Neural cell (in vitro differentiated cells): Measurements from ENCODE around the gene DOP1A. TPM values are rescaled to one million over a fixed set of nuclear protein-coding genes. Genes with fewer than 3 reads are reported as not detected.
A peak's percentile ranks its signal among the peaks of the same experiment; 100 is the strongest.

Experiments
- H2AFZ ChIP-seq: fragments of 200-600, 300-800 bp; sonication (generic), shearing (Covaris generic); 2 replicates; pipeline ENCODE4 v1.6.0; 2014; ENCODE audit warnings: low read depth, mild to moderate bottlenecking, antibody characterized with exemption, low read length, moderate library complexity
- H3F3A ChIP-seq: fragments of 200-600 bp; shearing (Covaris generic); 2 replicates; pipeline ENCODE4 v1.6.1; 2016; ENCODE audit warnings: mild to moderate bottlenecking, moderate library complexity, mixed read lengths, antibody characterized with exemption, low read length; ENCODE audit not compliant: insufficient read depth, poor library complexity, severe bottlenecking
- H3K27ac ChIP-seq: fragments of 200-600, 300-800 bp; sonication (generic), shearing (Covaris generic); 2 replicates; pipeline ENCODE4 v1.5.1; 2014; ENCODE audit warnings: mild to moderate bottlenecking, low read length, moderate library complexity
- H3K27me3 ChIP-seq: fragments of 300-800, 200-600 bp; sonication (generic), shearing (Covaris generic); 2 replicates; pipeline ENCODE4 v1.6.0; 2014; ENCODE audit warnings: mild to moderate bottlenecking, low read depth, low read length, moderate library complexity; ENCODE audit not compliant: insufficient read depth
- H3K36me3 ChIP-seq: fragments of 300-800, 200-600 bp; sonication (generic), shearing (Covaris generic); 2 replicates; pipeline ENCODE4 v1.5.1; 2014; ENCODE audit warnings: mild to moderate bottlenecking, antibody characterized with exemption, low read length, moderate library complexity; ENCODE audit not compliant: insufficient read depth
- H3K4me2 ChIP-seq: fragments of 300-800, 200-600 bp; sonication (generic), shearing (Covaris generic); 2 replicates; pipeline ENCODE4 v1.6.0; 2014; ENCODE audit warnings: mild to moderate bottlenecking, low read length
- H3K4me3 ChIP-seq: fragments of 300-800, 200-600 bp; sonication (generic), shearing (Covaris generic); 2 replicates; pipeline ENCODE4 v1.5.1; 2014; ENCODE audit warnings: mild to moderate bottlenecking, low read length, moderate library complexity
- H3K79me2 ChIP-seq: fragments of 200-600 bp; shearing (Covaris generic); replicated peaks from 2 replicates; pipeline ENCODE4 v1.6.0; 2014; ENCODE audit warnings: mild to moderate bottlenecking, low read length, moderate library complexity; ENCODE audit not compliant: insufficient read depth
- H3K9ac ChIP-seq: fragments of 300-800, 200-600 bp; sonication (generic), shearing (Covaris generic); 2 replicates; pipeline ENCODE4 v1.6.1; 2016; ENCODE audit warnings: mild to moderate bottlenecking, low read length, mixed read lengths
- H3K9me2 ChIP-seq: fragments of 200-600 bp; shearing (Covaris generic); 2 replicates; pipeline ENCODE4 v1.6.1; 2016; ENCODE audit warnings: mild to moderate bottlenecking, low read length, mixed read lengths; ENCODE audit not compliant: insufficient read depth
- H3K9me3 ChIP-seq: fragments of 200-600, 300-800 bp; sonication (generic), shearing (Covaris generic); 2 replicates; pipeline ENCODE4 v1.6.1; 2016; ENCODE audit warnings: mild to moderate bottlenecking, mixed run types, low read length, moderate library complexity, mixed read lengths
- H4K20me1 ChIP-seq: fragments of 200-600 bp; shearing (Covaris generic); 2 replicates; pipeline ENCODE4 v1.6.1; 2016; ENCODE audit warnings: mild to moderate bottlenecking, mixed run types; ENCODE audit not compliant: insufficient read depth
- EP300 ChIP-seq: fragments of 450-650 bp; conservative IDR thresholded peaks from 2 replicates; pipeline ENCODE4 v1.6.1; 2014; ENCODE audit warnings: antibody characterized with exemption, mild to moderate bottlenecking, moderate library complexity; ENCODE audit not compliant: poor library complexity, severe bottlenecking
- EZH2 ChIP-seq: fragments of 200-600, 300-800 bp; shearing (Covaris generic), sonication (generic); IDR thresholded peaks from 2 replicates; pipeline ENCODE4 v1.6.1; 2014; ENCODE audit warnings: antibody characterized with exemption, low read length, borderline replicate concordance, mild to moderate bottlenecking; ENCODE audit not compliant: insufficient read depth, poor library complexity, severe bottlenecking
- MXI1 ChIP-seq: fragments of 450-650 bp; conservative IDR thresholded peaks from 2 replicates; pipeline ENCODE4 v1.6.1; 2014; ENCODE audit warnings: antibody characterized with exemption, mild to moderate bottlenecking; ENCODE audit not compliant: poor library complexity, severe bottlenecking
- POLR2AphosphoS5 ChIP-seq: IDR thresholded peaks from 2 replicates; pipeline ENCODE4 v1.6.1; 2012
- RAD21 ChIP-seq: fragments of 450-650 bp; conservative IDR thresholded peaks from 2 replicates; pipeline ENCODE4 v1.6.1; 2014; ENCODE audit warnings: antibody characterized with exemption, mild to moderate bottlenecking, moderate library complexity
- SMC3 ChIP-seq: fragments of 450-650 bp; conservative IDR thresholded peaks from 2 replicates; pipeline ENCODE4 v1.6.1; 2014; ENCODE audit warnings: antibody characterized with exemption, mild to moderate bottlenecking, moderate library complexity; ENCODE audit not compliant: poor library complexity
- TAF1 ChIP-seq: IDR thresholded peaks from 2 replicates; pipeline ENCODE4 v1.6.1; 2012; ENCODE audit warnings: low read depth
- polyA plus RNA-seq: library from polyadenylated mRNA; depleted of rRNA; stranded (reverse); fragments of >200 nt; gene quantifications from 2 replicates; pipeline ENCODE4 v1.2.3, GENCODE V29; 2014
- TF ChIP-seq, protein P1 (sequence below): IDR thresholded peaks from 2 replicates; pipeline ENCODE4 v1.6.1; 2012; ENCODE audit warnings: borderline replicate concordance
- TF ChIP-seq, protein P2 (sequence below): fragments of 450-650 bp; IDR thresholded peaks from 2 replicates; pipeline ENCODE4 v1.5.1; 2014; ENCODE audit warnings: antibody characterized with exemption, mild to moderate bottlenecking, moderate library complexity; ENCODE audit not compliant: poor library complexity, severe bottlenecking

Gene DOP1A
- polyA plus RNA-seq, 1 donor from 2014 or later, result 97.6 TPM

DNA sequence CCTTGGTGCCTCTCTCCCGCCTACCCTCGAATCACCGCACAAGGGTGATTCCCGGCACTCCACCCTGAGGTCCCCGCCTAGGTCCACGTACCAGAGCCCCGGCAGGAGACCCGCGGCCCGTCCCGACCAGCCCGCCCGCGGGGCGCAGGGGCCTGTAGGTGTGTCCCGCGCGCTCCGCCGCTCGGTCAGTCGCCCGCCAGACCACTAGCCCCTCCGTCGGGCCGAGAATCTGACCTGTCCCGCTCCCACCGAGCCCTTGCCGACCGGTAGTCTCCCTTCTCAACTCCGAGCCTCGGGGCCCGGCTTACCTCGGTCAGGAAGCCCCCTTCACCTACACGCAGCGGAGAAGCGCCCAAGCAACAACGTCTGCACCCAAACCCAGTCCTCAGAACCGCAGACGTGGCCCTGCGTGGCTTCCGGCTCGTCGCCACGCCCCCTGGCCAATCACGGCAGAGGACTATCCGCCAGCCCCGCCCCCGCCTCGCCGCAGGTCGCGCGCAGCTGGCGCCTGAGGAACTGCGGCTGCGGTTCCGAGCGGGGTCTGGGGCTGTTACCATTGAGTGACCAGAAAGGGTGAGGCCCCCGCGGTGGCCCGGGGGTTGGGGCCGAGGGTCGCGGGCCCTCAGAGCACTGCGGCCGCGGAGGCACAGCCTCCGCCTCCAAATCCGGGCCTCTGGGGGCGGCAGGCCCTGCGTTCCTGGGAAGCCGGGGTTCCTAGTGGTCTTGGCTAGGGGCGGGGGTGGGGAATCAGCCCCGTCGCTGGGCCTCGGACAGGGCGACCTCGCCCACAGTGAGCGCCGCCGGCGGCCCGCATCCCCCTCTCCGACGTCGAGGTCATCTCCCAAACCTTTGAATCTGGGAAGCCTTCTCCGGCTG, 125.6 kb downstream of the DOP1A start, which contains the start of the genes PGM3 and RWDD2A:
Gene PGM3 (minus strand): TSS at position 395 of the 876 bp plus-strand sequence. CDS start 2,253 bp downstream, outside the sequence.
Gene RWDD2A (plus strand): TSS at position 487 of the 876 bp plus-strand sequence. CDS start 1,095 bp downstream, outside the sequence.
- H3K9ac ChIP-seq, result peak within 1 kb of the TSS; percentile 73
- H3K4me2 ChIP-seq, result peak within 1 kb of the TSS; percentile 97
- H3K9me2 ChIP-seq, result no peaks in the 10 kb centered on the region
- no peaks in the 10 kb centered on the region for H3F3A ChIP-seq
- peak within 1 kb of the TSS; percentile 92 for H3K4me3 ChIP-seq
- H3K27ac ChIP-seq, result peak within 1 kb of the TSS; percentile 54
- H3K9me3 ChIP-seq, result no peaks in the 10 kb centered on the region
- peak; percentile 31 for TF ChIP-seq EP300
- TF ChIP-seq SMC3, result no peak
- TF ChIP-seq POLR2AphosphoS5, result peak; percentile 82
- TF ChIP-seq, protein P1, sequence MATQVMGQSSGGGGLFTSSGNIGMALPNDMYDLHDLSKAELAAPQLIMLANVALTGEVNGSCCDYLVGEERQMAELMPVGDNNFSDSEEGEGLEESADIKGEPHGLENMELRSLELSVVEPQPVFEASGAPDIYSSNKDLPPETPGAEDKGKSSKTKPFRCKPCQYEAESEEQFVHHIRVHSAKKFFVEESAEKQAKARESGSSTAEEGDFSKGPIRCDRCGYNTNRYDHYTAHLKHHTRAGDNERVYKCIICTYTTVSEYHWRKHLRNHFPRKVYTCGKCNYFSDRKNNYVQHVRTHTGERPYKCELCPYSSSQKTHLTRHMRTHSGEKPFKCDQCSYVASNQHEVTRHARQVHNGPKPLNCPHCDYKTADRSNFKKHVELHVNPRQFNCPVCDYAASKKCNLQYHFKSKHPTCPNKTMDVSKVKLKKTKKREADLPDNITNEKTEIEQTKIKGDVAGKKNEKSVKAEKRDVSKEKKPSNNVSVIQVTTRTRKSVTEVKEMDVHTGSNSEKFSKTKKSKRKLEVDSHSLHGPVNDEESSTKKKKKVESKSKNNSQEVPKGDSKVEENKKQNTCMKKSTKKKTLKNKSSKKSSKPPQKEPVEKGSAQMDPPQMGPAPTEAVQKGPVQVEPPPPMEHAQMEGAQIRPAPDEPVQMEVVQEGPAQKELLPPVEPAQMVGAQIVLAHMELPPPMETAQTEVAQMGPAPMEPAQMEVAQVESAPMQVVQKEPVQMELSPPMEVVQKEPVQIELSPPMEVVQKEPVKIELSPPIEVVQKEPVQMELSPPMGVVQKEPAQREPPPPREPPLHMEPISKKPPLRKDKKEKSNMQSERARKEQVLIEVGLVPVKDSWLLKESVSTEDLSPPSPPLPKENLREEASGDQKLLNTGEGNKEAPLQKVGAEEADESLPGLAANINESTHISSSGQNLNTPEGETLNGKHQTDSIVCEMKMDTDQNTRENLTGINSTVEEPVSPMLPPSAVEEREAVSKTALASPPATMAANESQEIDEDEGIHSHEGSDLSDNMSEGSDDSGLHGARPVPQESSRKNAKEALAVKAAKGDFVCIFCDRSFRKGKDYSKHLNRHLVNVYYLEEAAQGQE, result peak; percentile 49
- TF ChIP-seq RAD21, result no peak
- TF ChIP-seq MXI1, result peak; percentile 71
- TF ChIP-seq, protein P2, sequence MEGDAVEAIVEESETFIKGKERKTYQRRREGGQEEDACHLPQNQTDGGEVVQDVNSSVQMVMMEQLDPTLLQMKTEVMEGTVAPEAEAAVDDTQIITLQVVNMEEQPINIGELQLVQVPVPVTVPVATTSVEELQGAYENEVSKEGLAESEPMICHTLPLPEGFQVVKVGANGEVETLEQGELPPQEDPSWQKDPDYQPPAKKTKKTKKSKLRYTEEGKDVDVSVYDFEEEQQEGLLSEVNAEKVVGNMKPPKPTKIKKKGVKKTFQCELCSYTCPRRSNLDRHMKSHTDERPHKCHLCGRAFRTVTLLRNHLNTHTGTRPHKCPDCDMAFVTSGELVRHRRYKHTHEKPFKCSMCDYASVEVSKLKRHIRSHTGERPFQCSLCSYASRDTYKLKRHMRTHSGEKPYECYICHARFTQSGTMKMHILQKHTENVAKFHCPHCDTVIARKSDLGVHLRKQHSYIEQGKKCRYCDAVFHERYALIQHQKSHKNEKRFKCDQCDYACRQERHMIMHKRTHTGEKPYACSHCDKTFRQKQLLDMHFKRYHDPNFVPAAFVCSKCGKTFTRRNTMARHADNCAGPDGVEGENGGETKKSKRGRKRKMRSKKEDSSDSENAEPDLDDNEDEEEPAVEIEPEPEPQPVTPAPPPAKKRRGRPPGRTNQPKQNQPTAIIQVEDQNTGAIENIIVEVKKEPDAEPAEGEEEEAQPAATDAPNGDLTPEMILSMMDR, result no peak
- TF ChIP-seq TAF1, result no peak
- TF ChIP-seq EZH2, result no peak
- peaks cover 4% of the 10 kb centered on the region for H3K27me3 ChIP-seq
- peaks cover 6% of the 10 kb centered on the region for H3K36me3 ChIP-seq
- peaks cover 12% of the 10 kb centered on the region for H3K79me2 ChIP-seq
- peak within 1 kb of the TSS; percentile 58 for H2AFZ ChIP-seq
- H4K20me1 ChIP-seq, result no peaks in the 10 kb centered on the region

DNA sequence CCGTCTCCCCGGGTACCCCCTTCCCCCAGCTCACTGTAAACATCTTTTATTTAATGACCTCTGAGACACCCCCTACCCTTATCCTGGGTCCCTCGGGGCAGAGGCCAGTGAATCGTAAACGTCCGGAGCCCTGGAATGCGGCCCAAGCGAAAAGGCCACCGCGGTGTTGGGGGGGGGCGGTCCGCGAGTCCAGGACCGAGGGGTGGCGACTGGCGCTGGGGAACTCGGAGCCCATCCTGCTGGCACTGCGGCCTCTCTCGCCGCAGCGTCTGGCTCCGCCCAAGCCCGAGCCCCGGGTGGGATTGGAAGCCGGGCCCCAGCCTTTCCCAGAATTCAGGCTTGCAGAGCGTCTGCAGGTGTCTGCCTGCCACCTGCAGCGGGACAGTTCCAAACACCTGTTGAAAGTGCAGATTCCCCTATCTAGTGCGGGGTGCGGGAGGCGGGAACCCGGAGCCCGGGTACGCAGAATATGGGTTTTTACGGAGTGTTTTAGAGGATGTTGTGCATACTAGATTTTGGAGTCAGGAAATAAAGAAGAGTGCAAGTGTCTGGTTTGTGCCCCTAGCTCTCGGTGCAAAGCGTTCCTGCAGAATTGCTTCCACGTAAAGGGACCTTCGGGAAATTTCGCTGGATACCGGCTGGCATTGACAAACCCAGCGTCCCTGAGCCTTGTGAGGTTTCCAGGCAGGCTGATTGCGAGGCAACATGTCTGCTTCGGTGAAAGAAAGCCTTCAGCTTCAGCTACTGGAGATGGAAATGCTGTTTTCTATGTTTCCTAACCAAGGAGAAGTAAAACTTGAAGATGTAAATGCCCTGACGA, 126.5 kb downstream of the DOP1A start:
- peaks cover 12% of the 10 kb centered on the region for H3K79me2 ChIP-seq
- no peak overlapping the region for H3K27ac ChIP-seq
- TF ChIP-seq RAD21, result no peak
- TF ChIP-seq, protein P1, result no peak
- no peak for TF ChIP-seq TAF1
- TF ChIP-seq, protein P2, result no peak
- no peak for TF ChIP-seq POLR2AphosphoS5
- TF ChIP-seq EP300, result no peak
- TF ChIP-seq EZH2, result no peak
- no peak for TF ChIP-seq MXI1
- no peak for TF ChIP-seq SMC3
- no peaks in the 10 kb centered on the region for H3K9me3 ChIP-seq
- peak overlapping the region; percentile 73 for H3K9ac ChIP-seq
- H2AFZ ChIP-seq, result peak overlapping the region; percentile 44
- no peaks in the 10 kb centered on the region for H3K9me2 ChIP-seq
- peaks cover 6% of the 10 kb centered on the region for H3K36me3 ChIP-seq
- peaks cover 4% of the 10 kb centered on the region for H3K27me3 ChIP-seq
- no peaks in the 10 kb centered on the region for H3F3A ChIP-seq
- H3K4me2 ChIP-seq, result peak overlapping the region; percentile 97
- peak overlapping the region; percentile 92 for H3K4me3 ChIP-seq
- H4K20me1 ChIP-seq, result no peaks in the 10 kb centered on the region
